GM12878 (cell line): ENCODE data around the gene SUZ12. TPM values are rescaled to one million over a fixed set of nuclear protein-coding genes. Genes with fewer than 3 reads are reported as not detected.
A peak's percentile ranks its signal among the peaks of the same experiment; 100 is the strongest.
"Not testable (repeated sequence)": the region's sequence is repeated elsewhere in the genome, so short reads cannot be mapped to it uniquely, and the experiment has no call there.

Experiments used
- ATAC-seq: fragments of 200-7000 bp; cut with Tn5 transposase; 3 replicates; pipeline ENCODE4 v1.9.1; 2020; ENCODE audit warnings: mild to moderate bottlenecking, moderate library complexity
- BruUV-seq: library from RNA; stranded (reverse); fragments of 400-500 nt; replicated peaks from 2 replicates; lab custom pipeline; 2021; lab: Mats Ljungman, UMichigan
- CTCF ChIA-PET: fragments of 300-600 bp; sonication (Branson Sonifier 250); formaldehyde crosslinking; extraction: SDS; loops from one replicate; lab custom pipeline; 2021; ENCODE audit warnings: inconsistent platforms; lab: Yijun Ruan, JAX
- POLR2A ChIA-PET: fragments of 350-600 bp; formaldehyde crosslinking; extraction: SDS; loops from one replicate; lab custom pipeline; 2021; ENCODE audit warnings: inconsistent platforms; lab: Charles Lee
- RAD21 ChIA-PET: fragments of 300-600 bp; sonication (Branson Sonifier 250); formaldehyde crosslinking; loops from one replicate; lab custom pipeline; 2023; ENCODE audit warnings: antibody characterized with exemption; ENCODE audit not compliant: unreplicated experiment; lab: Charles Lee
- SMC1A ChIA-PET: fragments of 300-600 bp; sonication (Branson Sonifier 250); formaldehyde crosslinking; loops from one replicate; lab custom pipeline; 2023; ENCODE audit not compliant: unreplicated experiment, uncharacterized antibody; lab: Charles Lee
- DNase-seq: peaks from one replicate; pipeline ENCODE4 v3.0.0-alpha.2; 2011; ENCODE audit warnings: low read depth, low spot score
- FAIRE-seq: peaks from 3 replicates; lab custom pipeline; 2011; peaks lifted over from hg19 to GRCh38; lab: Jason Lieb, UNC
- H2AFZ ChIP-seq: 2 replicates; pipeline ENCODE4 v1.6.0; 2011; ENCODE audit warnings: low read depth, low read length, control low read depth; ENCODE audit not compliant: control insufficient read depth
- H3K27ac ChIP-seq: 2 replicates; pipeline ENCODE4 v1.5.1; 2011; ENCODE audit warnings: control low read depth; ENCODE audit not compliant: control insufficient read depth, insufficient read depth
- H3K27me3 ChIP-seq, 2 experiments: replicated peaks in 1 of 2; 2 replicates each; pipeline versions ENCODE4 v1.6.0 to v1.6.1; 2011; ENCODE audit warnings: low read length in 1 of 2; ENCODE audit not compliant: control insufficient read depth in 2 of 2, insufficient read depth in 2 of 2
- H3K36me3 ChIP-seq, 2 experiments: 2 replicates each; pipeline ENCODE4 v1.5.1; 2011; ENCODE audit warnings: low read length in 1 of 2; ENCODE audit not compliant: control insufficient read depth in 2 of 2, insufficient read depth in 2 of 2
- H3K4me1 ChIP-seq: 2 replicates; pipeline ENCODE4 v1.6.1; 2011; ENCODE audit warnings: mild to moderate bottlenecking, low read length, moderate library complexity, mixed read lengths; ENCODE audit not compliant: control insufficient read depth, insufficient read depth
- H3K4me2 ChIP-seq: 2 replicates; pipeline ENCODE4 v1.6.0; 2011; ENCODE audit warnings: control low read depth; ENCODE audit not compliant: control insufficient read depth, insufficient read depth
- H3K4me3 ChIP-seq: fragments of 200-600 bp; sonication (generic); 2 replicates; pipeline ENCODE4 v1.5.1; 2016
- H3K79me2 ChIP-seq: 2 replicates; pipeline ENCODE4 v1.6.0; 2011; ENCODE audit warnings: low read length; ENCODE audit not compliant: control insufficient read depth, insufficient read depth
- H3K9ac ChIP-seq: 2 replicates; pipeline ENCODE4 v1.8.0; 2011; ENCODE audit warnings: low read length, control low read depth, mixed read lengths; ENCODE audit not compliant: control insufficient read depth, insufficient read depth
- H3K9me3 ChIP-seq: replicated peaks from 3 replicates; pipeline ENCODE4 v1.5.1; 2011; ENCODE audit warnings: mild to moderate bottlenecking, low read length; ENCODE audit not compliant: control insufficient read depth, insufficient read depth
- H4K20me1 ChIP-seq: 2 replicates; pipeline ENCODE4 v1.6.0; 2011; ENCODE audit not compliant: control insufficient read depth, insufficient read depth
- SUZ12 ChIP-seq: fragments of 200-600 bp; sonication (generic); IDR thresholded peaks from one replicate; pipeline ENCODE4 v1.6.1; 2018; ENCODE audit warnings: antibody characterized with exemption, mild to moderate bottlenecking; ENCODE audit not compliant: unreplicated experiment
- ZNF274 ChIP-seq: IDR thresholded peaks from one replicate; pipeline ENCODE4 v1.8.0; 2011; ENCODE audit not compliant: insufficient read length, insufficient read depth
- WGBS: methylation state at CpG from one replicate; pipeline ENCODE4 v1.1.6; 2016; ENCODE audit warnings: low lambda C conversion rate; ENCODE audit not compliant: insufficient replicate concordance, insufficient coverage; ENCODE audit errors: missing lambda C conversion rate; 5-methylcytosine and 5-hydroxymethylcytosine counted together
- in situ Hi-C: fragments of 300-500 bp; cut with MboI; formaldehyde crosslinking; loops from 9 replicates; pipeline ENCODE4 v1.14.3; 2018; ENCODE audit warnings: mixed read lengths
- intact Hi-C: fragments of 100-400 bp; cut with micrococcal nuclease; formaldehyde crosslinking; loops from one replicate; pipeline ENCODE4 v1.14.2; 2022; ENCODE audit not compliant: unreplicated experiment
- polyA plus RNA-seq, 11 experiments: library from polyadenylated mRNA; depleted of rRNA in 4 of 11; unstranded in 6 of 11; stranded (reverse) in 5 of 11; fragments of >200 nt; fragmentation: Nextera tagmentation in 4 of 11; fragmentation: Illumina TruSeq in 1 of 11; extraction: Ambion mirVana in 4 of 11; extraction: Trizol in 1 of 11; gene quantifications; 1 replicate in 1 of 11; 2 replicates in 10 of 11; pipeline versions ENCODE4 v1.2.1 to v1.2.3, GENCODE V29; 2011 to 2016; ENCODE audit warnings: inconsistent platforms in 2 of 11, missing spikeins in 2 of 11, low read depth in 1 of 11
- total RNA-seq, 4 experiments: library from RNA; depleted of rRNA in 3 of 4; stranded (reverse); fragments of >200 nt in 3 of 4; fragmentation: Illumina TruSeq in 1 of 4; extraction: Trizol in 1 of 4; gene quantifications; 2 replicates each; pipeline versions ENCODE4 v1.2.1 to v1.2.3, GENCODE V29; 2013 to 2021

The SUZ12 gene
- total and polyA plus RNA-seq, 10 of the 15 experiments (the other 5 are each of a cell fraction or from before 2014, with no cell fraction given) = 19.2 to 69.2 (median 34.5) TPM

- peak; percentile 42 for ATAC-seq
- intact Hi-C loops = no loop called here
- H2AFZ ChIP-seq = no peak overlapping the region
- TF ChIP-seq SUZ12 (peak; percentile 90), ZNF274 (no peak)
- TF ChIP-seq, all 136 proteins: peak for 1
- ChIA-PET CTCF (no interaction called here), RAD21 (no interaction called here), SMC1A (no interaction called here), POLR2A (no interaction called here)
- Histone ChIP-seq H3K4me2 (no peak overlapping the region), H3K4me1 (peaks cover 3% of the 10 kb centered on the region; the same call in 1 of the 2 replicates), H4K20me1 (no peaks in the 10 kb centered on the region), H3K4me3 (no peak overlapping the region), H3K36me3 (no peaks in the 10 kb centered on the region), H3K9me3 (no peaks in the 10 kb centered on the region), H3K9ac (no peak overlapping the region), H3K27me3 (peaks cover 0 to 4% of the 10 kb centered on the region in 2 experiments; a peak in 1 of 4 replicates), H3K27ac (no peak overlapping the region), H3K79me2 (no peaks in the 10 kb centered on the region)
- WGBS = 50% methylated on average over 33 of the region's 45 CpGs
- no peak for FAIRE-seq
- no TSS peak for BruUV-seq
- in situ Hi-C loops = no loop called here
- DNase-seq = no peak
These were observed 19.7 kb upstream of the SUZ12 start for GRCh38 chr17:31917065-31917529.

- intact Hi-C loops, H3K27ac ChIP-seq, CTCF ChIA-PET, H3K4me2 ChIP-seq, DNase-seq, H3K4me3 ChIP-seq, ATAC-seq, H3K9ac ChIP-seq, H4K20me1 ChIP-seq, H3K9me3 ChIP-seq, FAIRE-seq, RAD21 ChIA-PET, H2AFZ ChIP-seq, H3K36me3 ChIP-seq, BruUV-seq, H3K79me2 ChIP-seq, H3K4me1 ChIP-seq, POLR2A ChIA-PET, SMC1A ChIA-PET, in situ Hi-C loops, H3K27me3 ChIP-seq: not testable (repeated sequence)
- 84% methylated on average over 13 of the region's 13 CpGs for WGBS
These were observed 19.1 kb upstream of the SUZ12 start for GRCh38 chr17:31917721-31918120.
